OCI-LY3 (cell line): Measurements from ENCODE around the gene TUBA1C.

ENCODE experiments used
- CTCF ChIP-seq: fragments of 200-600, 300-600 bp; sonication (generic); IDR thresholded peaks from 2 replicates; pipeline ENCODE4 v1.5.1; 2014; ENCODE audit warnings: antibody characterized with exemption, low read length, low read depth
- EZH2phosphoT487 ChIP-seq: fragments of 200-600 bp; shearing (Covaris generic); IDR thresholded peaks from 2 replicates; pipeline ENCODE4 v1.6.1; 2018; ENCODE audit warnings: antibody characterized with exemption, mixed run types, low read depth

DNA sequence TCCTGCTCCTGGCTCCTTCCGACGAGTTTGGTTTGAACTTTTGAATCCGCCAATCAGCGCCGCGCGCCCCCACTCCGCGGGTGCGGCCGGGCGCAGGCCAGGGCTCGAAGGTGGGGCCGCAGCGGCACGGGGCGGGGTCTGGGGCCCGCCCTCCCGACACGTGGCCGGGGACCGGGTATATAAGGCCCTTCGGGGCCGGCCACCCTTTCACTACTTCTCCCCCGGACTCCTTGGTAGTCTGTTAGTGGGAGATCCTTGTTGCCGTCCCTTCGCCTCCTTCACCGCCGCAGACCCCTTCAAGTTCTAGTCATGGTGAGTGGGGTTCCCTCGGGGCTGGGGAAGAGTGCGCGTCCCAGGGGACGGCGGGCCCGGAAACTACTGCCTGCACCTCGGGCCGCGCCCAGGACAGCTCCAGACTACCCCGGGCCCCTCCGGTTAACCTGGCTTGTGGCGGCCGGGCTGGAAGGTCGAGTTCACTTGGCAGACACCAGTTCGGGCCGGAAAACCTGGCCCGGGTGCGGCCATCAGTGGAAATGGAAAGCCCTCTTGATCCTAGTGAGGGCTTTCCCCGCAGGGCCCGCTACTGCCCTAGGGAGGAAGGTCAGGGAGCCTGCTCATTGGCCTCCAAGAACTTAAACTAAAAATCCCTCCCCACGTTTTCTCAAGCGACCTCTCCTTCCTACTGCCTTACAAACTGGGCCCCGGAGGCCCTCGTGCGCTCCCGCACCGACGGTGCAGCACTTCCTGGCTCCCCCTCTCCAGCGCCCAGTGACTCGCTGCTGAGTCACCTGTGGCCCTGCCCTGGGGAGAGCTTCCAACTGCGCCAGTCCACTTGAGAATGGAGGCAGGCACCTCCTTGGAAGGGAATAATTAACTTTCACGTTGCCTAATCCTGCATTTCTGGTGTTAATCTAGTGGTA is at the start of gene TUBA1C:
- TF ChIP-seq EZH2phosphoT487 (no peak), CTCF (no peak)
